ENCODE measurements around the gene ESYT1.
"Not testable (repeated sequence)": the region's sequence is repeated elsewhere in the genome, so short reads cannot be mapped to it uniquely, and the experiment has no call there.

Gene ESYT1

GRCh38 chr12:56104815-56105608 lies 23.1 kb upstream of the ESYT1 start:
- peaks cover 10% of the 10 kb centered on the region for H3K4me1 ChIP-seq (ENCODE audit: control insufficient read depth, insufficient read depth, low read length, poor library complexity, severe bottlenecking)
- 1 to 3% methylated on average over 35 to 38 of the region's 40 CpGs for WGBS, 2 experiments (ENCODE audit: insufficient coverage in 2 of 2)
- peaks cover 43% of the 10 kb centered on the region for H3K36me3 ChIP-seq (ENCODE audit: control insufficient read depth, insufficient read depth, low read length)
- H3K4me3 ChIP-seq (ENCODE audit: extremely low read depth, insufficient read depth, low read length, poor library complexity, severe bottlenecking), result peak overlapping the region; percentile 99
- H3K27ac ChIP-seq (ENCODE audit: low read depth, low read length, severe bottlenecking), result peak overlapping the region; percentile 74
- no peaks in the 10 kb centered on the region for H3K9me3 ChIP-seq (ENCODE audit: control insufficient read depth, low read length)

- Histone ChIP-seq H3K9me3 (ENCODE audit: control insufficient read depth, low read length) (no peaks in the 10 kb centered on the region), H3K4me3 (ENCODE audit: extremely low read depth, insufficient read depth, low read length, poor library complexity, severe bottlenecking) (peak overlapping the region; percentile 99), H3K27ac (ENCODE audit: low read depth, low read length, severe bottlenecking) (peak overlapping the region; percentile 36), H3K36me3 (ENCODE audit: control insufficient read depth, insufficient read depth, low read length) (peaks cover 48% of the 10 kb centered on the region), H3K4me1 (ENCODE audit: control insufficient read depth, insufficient read depth, low read length, poor library complexity, severe bottlenecking) (peaks cover 10% of the 10 kb centered on the region)
- WGBS, 2 experiments (ENCODE audit: insufficient coverage in 2 of 2), result no CpG with 5 or more reads among the region's 2 CpGs
Observed at GRCh38 chr12:56105609-56105902, 22.5 kb upstream of the ESYT1 start.

- WGBS, 2 experiments (ENCODE audit: insufficient coverage in 2 of 2), result 100% methylated on average over 1 to 2 of the region's 3 CpGs
- Histone ChIP-seq H3K27ac (ENCODE audit: low read depth, low read length, severe bottlenecking) (no peak overlapping the region), H3K4me1 (ENCODE audit: control insufficient read depth, insufficient read depth, low read length, poor library complexity, severe bottlenecking) (peaks cover 10% of the 10 kb centered on the region), H3K9me3 (ENCODE audit: control insufficient read depth, low read length) (no peaks in the 10 kb centered on the region), H3K36me3 (ENCODE audit: control insufficient read depth, insufficient read depth, low read length) (peaks cover 65% of the 10 kb centered on the region), H3K4me3 (ENCODE audit: extremely low read depth, insufficient read depth, low read length, poor library complexity, severe bottlenecking) (no peak overlapping the region)
Observed at GRCh38 chr12:56107242-56107641, 20.8 kb upstream of the ESYT1 start.

GRCh38 chr12:56110571-56110970 lies 17.5 kb upstream of the ESYT1 start:
- Histone ChIP-seq H3K36me3 (ENCODE audit: control insufficient read depth, insufficient read depth, low read length) (peaks cover 83% of the 10 kb centered on the region), H3K4me3 (ENCODE audit: extremely low read depth, insufficient read depth, low read length, poor library complexity, severe bottlenecking) (no peak overlapping the region), H3K9me3 (ENCODE audit: control insufficient read depth, low read length) (peaks cover 4% of the 10 kb centered on the region), H3K27ac (ENCODE audit: low read depth, low read length, severe bottlenecking) (no peak overlapping the region), H3K4me1 (ENCODE audit: control insufficient read depth, insufficient read depth, low read length, poor library complexity, severe bottlenecking) (peaks cover 7% of the 10 kb centered on the region)
- WGBS, 2 experiments (ENCODE audit: insufficient coverage in 2 of 2), result 100% methylated on average over 3 of the region's 5 CpGs

GRCh38 chr12:56114084-56114483 lies 14.0 kb upstream of the ESYT1 start:
- WGBS, 2 experiments (ENCODE audit: insufficient coverage in 2 of 2), result 83 to 100% methylated on average over 1 of the region's 1 CpG

GRCh38 chr12:56115329-56115728 lies 12.7 kb upstream of the ESYT1 start:
- 68 to 77% methylated on average over 8 to 10 of the region's 10 CpGs for WGBS, 2 experiments (ENCODE audit: insufficient coverage in 2 of 2)
- H3K4me3 ChIP-seq (ENCODE audit: extremely low read depth, insufficient read depth, low read length, poor library complexity, severe bottlenecking), result peak overlapping the region; percentile 86
- H3K36me3 ChIP-seq (ENCODE audit: control insufficient read depth, insufficient read depth, low read length), result peaks cover 46% of the 10 kb centered on the region
- H3K9me3 ChIP-seq (ENCODE audit: control insufficient read depth, low read length), result peaks cover 4% of the 10 kb centered on the region
- H3K27ac ChIP-seq (ENCODE audit: low read depth, low read length, severe bottlenecking), result peak overlapping the region; percentile 97
- peaks cover 17% of the 10 kb centered on the region for H3K4me1 ChIP-seq (ENCODE audit: control insufficient read depth, insufficient read depth, low read length, poor library complexity, severe bottlenecking)

More at GRCh38 chr12:56114084-56114483, 14.0 kb upstream of the ESYT1 start:
- Histone ChIP-seq H3K4me1 (ENCODE audit: control insufficient read depth, insufficient read depth, low read length, poor library complexity, severe bottlenecking) (peaks cover 6% of the 10 kb centered on the region), H3K4me3 (ENCODE audit: extremely low read depth, insufficient read depth, low read length, poor library complexity, severe bottlenecking) (no peak overlapping the region), H3K9me3 (ENCODE audit: control insufficient read depth, low read length) (peaks cover 4% of the 10 kb centered on the region), H3K27ac (ENCODE audit: low read depth, low read length, severe bottlenecking) (no peak overlapping the region), H3K36me3 (ENCODE audit: control insufficient read depth, insufficient read depth, low read length) (peaks cover 57% of the 10 kb centered on the region)

- H3K4me3 ChIP-seq (ENCODE audit: extremely low read depth, insufficient read depth, low read length, poor library complexity, severe bottlenecking), result peak within 1 kb of the TSS; percentile 86
- peaks cover 4% of the 10 kb centered on the region for H3K9me3 ChIP-seq (ENCODE audit: control insufficient read depth, low read length)
- WGBS, 2 experiments (ENCODE audit: insufficient coverage in 2 of 2), result 0 to 1% methylated on average over 22 to 27 of the region's 34 CpGs
- peak within 1 kb of the TSS; percentile 97 for H3K27ac ChIP-seq (ENCODE audit: low read depth, low read length, severe bottlenecking)
- H3K4me1 ChIP-seq (ENCODE audit: control insufficient read depth, insufficient read depth, low read length, poor library complexity, severe bottlenecking), result peaks cover 17% of the 10 kb centered on the region
- H3K36me3 ChIP-seq (ENCODE audit: control insufficient read depth, insufficient read depth, low read length), result peaks cover 46% of the 10 kb centered on the region
Observed at GRCh38 chr12:56116267-56117081, 11.6 kb upstream of the ESYT1 start, which contains the start of gene RPL41. Gene RPL41 (plus strand): TSS chr12:56116633.

- H3K4me1 ChIP-seq (ENCODE audit: control insufficient read depth, insufficient read depth, low read length, poor library complexity, severe bottlenecking), result peaks cover 17% of the 10 kb centered on the region
- H3K9me3 ChIP-seq (ENCODE audit: control insufficient read depth, low read length), result not testable (repeated sequence)
- H3K27ac ChIP-seq (ENCODE audit: low read depth, low read length, severe bottlenecking), result peak overlapping the region; percentile 97
- H3K4me3 ChIP-seq (ENCODE audit: extremely low read depth, insufficient read depth, low read length, poor library complexity, severe bottlenecking), result peak overlapping the region; percentile 86
- H3K36me3 ChIP-seq (ENCODE audit: control insufficient read depth, insufficient read depth, low read length), result peaks cover 47% of the 10 kb centered on the region
- 0% methylated on average over 4 to 5 of the region's 16 CpGs for WGBS, 2 experiments (ENCODE audit: insufficient coverage in 2 of 2)
Observed at GRCh38 chr12:56117082-56117706, 10.9 kb upstream of the ESYT1 start.

GRCh38 chr12:56117778-56118687 lies 10.0 kb upstream of the ESYT1 start, which contains the start of gene ZC3H10:
Gene ZC3H10 (plus strand): TSS chr12:56118266. CDS start chr12:56120563, 2,297 bp downstream.
- Histone ChIP-seq H3K4me1 (ENCODE audit: control insufficient read depth, insufficient read depth, low read length, poor library complexity, severe bottlenecking) (peaks cover 17% of the 10 kb centered on the region), H3K27ac (ENCODE audit: low read depth, low read length, severe bottlenecking) (peak within 1 kb of the TSS; percentile 97), H3K36me3 (ENCODE audit: control insufficient read depth, insufficient read depth, low read length) (peaks cover 38% of the 10 kb centered on the region), H3K4me3 (ENCODE audit: extremely low read depth, insufficient read depth, low read length, poor library complexity, severe bottlenecking) (peak within 1 kb of the TSS; percentile 86), H3K9me3 (ENCODE audit: control insufficient read depth, low read length) (peaks cover 4% of the 10 kb centered on the region)
- 1% methylated on average over 50 to 55 of the region's 61 CpGs for WGBS, 2 experiments (ENCODE audit: insufficient coverage in 2 of 2)
